HG02623 (cell line): Measurements from ENCODE around the gene DNAJB13.
"Not testable (repeated sequence)": the region's sequence is repeated elsewhere in the genome, so short reads cannot be mapped to it uniquely, and the experiment has no call there.

ENCODE experiments used
- ATAC-seq: cut with Tn5 transposase; IDR thresholded peaks from one replicate; pipeline ENCODE4 v1.9.1; 2021; ENCODE audit warnings: moderate library complexity; ENCODE audit not compliant: unreplicated experiment

The DNAJB13 gene, protein sequence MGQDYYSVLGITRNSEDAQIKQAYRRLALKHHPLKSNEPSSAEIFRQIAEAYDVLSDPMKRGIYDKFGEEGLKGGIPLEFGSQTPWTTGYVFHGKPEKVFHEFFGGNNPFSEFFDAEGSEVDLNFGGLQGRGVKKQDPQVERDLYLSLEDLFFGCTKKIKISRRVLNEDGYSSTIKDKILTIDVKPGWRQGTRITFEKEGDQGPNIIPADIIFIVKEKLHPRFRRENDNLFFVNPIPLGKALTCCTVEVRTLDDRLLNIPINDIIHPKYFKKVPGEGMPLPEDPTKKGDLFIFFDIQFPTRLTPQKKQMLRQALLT

DNA sequence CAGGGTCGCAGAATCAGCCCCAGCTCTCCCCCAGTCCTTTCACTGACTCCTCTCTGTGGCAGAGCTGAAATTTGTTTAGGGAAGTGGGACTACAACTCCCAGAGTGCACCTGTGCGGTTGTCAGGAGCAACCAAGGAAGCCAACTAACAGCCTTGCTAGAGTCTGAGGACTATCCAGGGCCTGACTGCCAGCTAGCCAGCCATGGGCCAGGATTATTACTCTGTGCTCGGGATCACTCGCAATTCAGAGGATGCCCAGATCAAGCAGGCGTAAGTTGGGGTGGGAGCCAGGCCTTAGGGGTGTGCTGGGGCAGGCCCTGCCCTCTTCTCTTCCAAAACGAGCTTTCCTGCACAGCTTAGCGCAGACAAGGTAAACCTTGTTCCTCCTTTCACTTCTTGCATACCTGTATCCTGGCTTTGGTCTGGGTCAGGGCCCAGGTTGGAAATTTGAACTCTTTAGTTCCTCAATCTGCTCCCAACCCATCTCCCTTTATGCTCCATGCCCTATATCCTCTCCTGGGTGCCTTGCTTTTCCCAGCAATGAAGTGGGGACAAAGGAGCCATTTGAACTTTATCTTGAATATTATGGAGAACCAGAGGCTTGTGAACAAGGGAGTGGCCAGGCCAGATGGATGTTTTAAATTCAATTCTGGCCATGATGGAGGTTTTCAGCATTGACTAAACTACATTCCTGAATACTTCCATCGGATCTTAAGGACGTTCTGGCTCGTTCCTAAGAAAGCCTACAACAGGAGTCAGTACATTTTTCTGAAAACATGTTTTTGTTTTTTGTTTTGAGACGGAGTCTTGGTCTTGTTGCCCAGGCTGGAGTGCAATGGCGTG lies at the start of gene DNAJB13:
Gene DNAJB13 (plus strand): TSS at position 158 of the 842 bp plus-strand sequence. CDS start 44 bp downstream, at position 202.
- peak; percentile 50 for ATAC-seq

DNA sequence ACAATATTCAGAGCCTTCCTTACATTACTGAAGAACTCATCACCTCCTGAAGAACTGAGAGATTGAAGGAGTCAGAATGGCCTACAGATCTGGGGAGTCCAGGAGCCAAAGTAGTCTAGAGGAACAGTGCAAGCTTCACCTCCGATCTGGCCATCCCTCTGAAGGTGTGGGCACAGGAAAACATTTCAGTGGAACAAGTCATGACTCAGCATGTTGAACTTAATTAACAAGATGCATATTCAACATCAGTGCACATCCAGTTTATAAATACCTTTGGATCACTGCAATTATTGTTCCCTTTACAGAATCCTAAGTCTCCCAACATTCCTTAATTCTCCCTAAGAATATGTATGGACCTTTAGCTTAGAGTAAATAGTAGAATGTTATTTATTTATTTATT lies 48.5 kb upstream of the DNAJB13 start:
- no peak for ATAC-seq

DNA sequence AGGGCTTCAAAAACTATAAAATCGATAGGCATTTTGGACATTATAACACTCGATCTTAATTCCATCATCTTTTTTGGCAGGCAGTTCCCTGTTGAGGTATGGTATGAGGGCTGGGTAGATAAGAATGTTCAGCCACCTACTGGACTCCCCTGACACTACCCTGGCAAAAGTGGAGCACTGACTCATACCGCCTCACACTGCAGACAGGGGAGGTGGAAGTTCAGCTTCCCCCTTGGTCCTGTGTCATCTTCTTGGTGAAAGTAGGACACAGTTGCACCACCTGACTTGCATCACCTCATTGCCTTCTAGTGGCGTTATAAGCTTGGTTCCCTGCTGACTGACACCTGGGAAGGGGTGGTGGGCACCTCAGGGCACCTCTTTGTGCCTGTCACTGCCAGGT lies 43.6 kb upstream of the DNAJB13 start:
- no peak for ATAC-seq

DNA sequence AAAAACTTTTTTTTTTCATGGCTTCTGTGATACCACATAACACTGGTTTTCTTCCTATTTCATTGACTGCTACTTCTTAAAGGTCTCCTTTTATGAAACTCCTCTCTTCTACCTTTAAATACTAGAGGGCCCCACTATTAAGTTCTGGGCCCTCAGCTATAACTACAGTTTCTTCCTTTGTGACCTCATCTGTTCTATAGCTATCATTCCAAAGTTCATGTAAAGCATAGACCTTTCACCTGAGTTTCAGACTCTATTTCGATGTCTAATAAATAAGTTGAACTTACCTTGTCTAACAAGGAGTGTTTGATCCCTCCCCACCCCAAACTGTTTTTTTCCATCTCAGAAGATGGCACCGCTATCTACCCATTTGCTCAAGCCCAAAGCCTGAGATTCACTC lies 38.8 kb upstream of the DNAJB13 start:
- ATAC-seq = no peak

- no peak for ATAC-seq
Measured at GRCh38 chr11:73913472-73913871, 37.4 kb upstream of the DNAJB13 start.

DNA sequence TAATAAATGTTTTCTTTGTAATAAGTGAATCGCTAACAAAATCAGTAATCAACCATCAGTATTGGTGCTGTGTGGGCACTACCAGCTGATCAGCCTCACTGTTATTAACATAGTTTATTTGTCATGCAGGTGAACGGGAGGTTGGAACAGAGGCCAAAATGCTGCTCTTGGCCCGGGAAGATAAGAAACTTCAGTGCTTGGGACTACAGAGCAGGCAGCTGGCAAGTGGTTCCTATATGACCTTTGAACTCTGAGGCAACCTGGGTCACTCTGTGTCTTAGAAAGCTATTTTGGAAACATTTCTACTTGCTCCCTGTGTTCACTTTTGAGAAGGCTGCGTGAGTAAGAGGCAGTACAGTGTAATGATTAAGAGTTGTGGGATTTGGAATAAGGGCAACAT lies 36.5 kb upstream of the DNAJB13 start:
- ATAC-seq = no peak

DNA sequence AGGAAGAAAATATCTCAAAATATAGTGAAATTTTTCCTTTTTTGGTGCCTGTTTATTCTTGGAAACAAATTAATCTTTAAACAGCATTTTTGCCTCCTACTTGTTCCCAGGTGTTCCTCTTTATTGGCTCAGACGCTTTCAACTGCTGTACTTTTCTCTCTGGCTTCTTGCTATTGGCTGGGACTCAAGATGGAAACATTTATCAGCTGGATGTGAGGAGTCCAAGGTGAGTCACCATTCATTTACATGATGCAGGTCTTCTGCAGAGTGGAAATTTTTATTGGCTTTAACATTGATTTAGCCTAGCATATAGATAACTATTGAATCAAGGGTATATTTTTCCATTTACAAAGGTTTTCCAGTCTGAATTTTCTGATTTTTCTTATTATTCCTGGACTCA lies 34.4 kb upstream of the DNAJB13 start:
- ATAC-seq = no peak

- no peak for ATAC-seq
Measured at GRCh38 chr11:73921180-73921579, 29.6 kb upstream of the DNAJB13 start.

- no peak for ATAC-seq
Measured at GRCh38 chr11:73929388-73929787, 21.4 kb upstream of the DNAJB13 start.

DNA sequence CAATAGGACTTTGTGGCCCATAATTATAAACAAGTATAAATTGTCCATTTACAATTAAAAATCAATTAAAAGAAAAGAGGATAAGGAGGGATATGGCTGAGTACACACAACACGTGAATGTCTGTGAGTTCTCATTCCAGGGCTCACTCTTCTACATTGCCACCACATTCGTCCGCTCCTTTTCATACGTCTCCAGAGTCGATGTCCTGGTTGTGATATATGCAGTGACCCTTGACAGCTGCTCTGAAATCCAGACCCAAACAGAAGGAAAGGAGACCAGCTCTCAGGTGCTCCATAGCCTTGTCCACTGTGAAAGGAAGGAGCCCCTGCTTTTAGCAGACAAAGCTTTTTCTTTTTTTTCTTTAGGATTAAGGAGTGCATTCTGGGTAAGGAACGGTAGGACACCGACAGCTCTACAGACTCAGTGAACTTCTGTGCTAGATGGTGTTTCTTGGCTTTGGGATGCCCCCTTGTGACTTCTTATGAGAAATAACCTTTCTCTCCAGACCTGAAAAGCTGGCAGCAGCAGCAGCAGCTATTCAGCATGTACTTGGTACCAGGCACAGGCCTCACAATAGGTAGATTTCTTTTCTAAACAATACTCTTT lies 19.7 kb upstream of the DNAJB13 start:
- ATAC-seq = no peak

DNA sequence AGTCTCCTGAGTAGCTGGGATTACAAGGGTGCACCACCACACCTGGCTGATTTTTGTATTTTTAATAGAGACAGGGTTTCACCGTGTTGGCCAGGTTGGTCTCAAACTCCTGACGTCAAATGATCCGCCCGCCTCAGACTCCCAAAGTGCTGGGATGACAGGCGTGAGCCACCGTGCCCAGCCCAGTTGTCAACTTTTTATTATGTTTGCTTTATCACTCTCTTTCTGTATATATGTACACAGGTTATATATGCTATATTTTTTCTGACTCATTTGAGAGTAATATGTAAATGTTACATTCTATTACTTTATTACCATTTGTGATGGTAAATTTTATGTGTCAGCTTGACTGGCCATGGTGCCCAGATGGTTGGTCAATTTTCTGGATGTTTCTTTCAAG lies 18.9 kb upstream of the DNAJB13 start:
- no peak for ATAC-seq

DNA sequence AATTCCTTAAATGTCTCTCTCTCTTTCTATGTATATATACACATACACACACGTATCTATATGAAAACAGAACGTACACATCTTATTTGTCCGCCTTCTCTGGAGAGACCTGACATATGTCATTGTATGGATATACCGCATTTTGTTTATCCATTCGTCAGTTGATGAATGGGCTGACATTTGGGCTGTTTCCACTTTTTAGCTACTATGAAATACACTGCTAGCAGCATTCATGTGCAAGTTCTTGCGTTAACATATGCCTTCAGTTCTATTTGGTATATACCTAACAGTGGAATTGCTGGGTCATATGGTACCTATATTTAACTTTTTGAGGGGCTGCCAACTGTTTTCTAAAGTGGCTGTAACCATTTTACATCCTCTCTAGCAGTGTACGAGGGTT lies 18.0 kb upstream of the DNAJB13 start:
- ATAC-seq = no peak

DNA sequence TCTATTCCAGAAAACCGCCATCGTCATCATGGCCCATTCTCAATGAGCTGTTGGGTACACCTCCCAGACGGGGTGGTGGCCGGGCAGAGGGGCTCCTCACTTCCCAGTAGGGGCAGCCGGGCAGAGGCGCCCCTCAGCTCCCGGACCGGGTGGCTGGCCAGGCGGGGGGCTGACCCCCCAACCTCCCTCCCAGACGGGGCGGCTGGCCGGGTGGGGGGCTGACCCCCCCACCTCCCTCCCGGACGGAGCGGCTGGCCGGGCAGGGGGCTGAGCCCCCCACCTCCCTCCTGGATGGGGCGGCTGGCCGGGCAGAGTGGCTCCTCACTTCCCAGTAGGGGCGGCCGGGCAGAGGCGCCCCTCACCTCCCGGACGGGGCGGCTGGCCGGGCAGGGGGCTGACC lies 14.8 kb upstream of the DNAJB13 start:
- ATAC-seq = not testable (repeated sequence)

- no peak for ATAC-seq
Measured at GRCh38 chr11:73939096-73939495, 11.7 kb upstream of the DNAJB13 start.

- no peak for ATAC-seq
Measured at GRCh38 chr11:73940801-73941570, 9.8 kb upstream of the DNAJB13 start.

DNA sequence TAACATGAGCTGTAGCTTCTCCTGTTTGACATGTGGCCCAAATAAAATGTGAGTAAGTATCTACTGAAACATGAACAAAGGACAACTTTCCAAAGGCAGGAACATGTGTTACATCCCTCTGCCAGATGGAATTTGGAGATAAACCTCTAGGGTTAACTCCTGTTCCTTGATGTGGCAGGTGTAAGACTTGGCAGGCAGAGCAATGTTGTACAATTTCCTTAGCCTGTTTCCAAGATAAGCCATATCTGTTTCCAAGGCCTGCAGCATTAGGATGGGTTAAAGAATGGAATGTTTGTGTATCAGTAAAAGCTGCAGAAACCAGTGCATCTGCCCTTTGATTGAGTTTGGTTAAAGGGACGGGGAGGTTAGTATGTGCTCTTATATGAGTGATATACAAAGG lies 8.8 kb upstream of the DNAJB13 start:
- no peak for ATAC-seq

- no peak for ATAC-seq
Measured at GRCh38 chr11:73944085-73944484, 6.7 kb upstream of the DNAJB13 start.

- no peak for ATAC-seq
Measured at GRCh38 chr11:73944901-73945300, 5.9 kb upstream of the DNAJB13 start.

GRCh38 chr11:73945396-73945795 lies 5.4 kb upstream of the DNAJB13 start:
- ATAC-seq = no peak

GRCh38 chr11:73946798-73947458 lies 3.9 kb upstream of the DNAJB13 start:
- no peak for ATAC-seq

- no peak for ATAC-seq
Measured at GRCh38 chr11:73949246-73949645, 1.6 kb upstream of the DNAJB13 start.
